Prostate gland (tissue), 2 donors: ENCODE measurements around the gene SLC5A10.

ENCODE experiments used
- POLR2A ChIP-seq: fragments of 450-650 bp; IDR thresholded peaks from one replicate; pipeline ENCODE4 v1.6.1; 2016; ENCODE audit warnings: antibody characterized with exemption, mild to moderate bottlenecking
- POLR2AphosphoS5 ChIP-seq: sonication (generic); formaldehyde crosslinking; IDR thresholded peaks from one replicate; pipeline ENCODE4 v1.6.1; 2017; ENCODE audit warnings: antibody characterized with exemption
- TF ChIP-seq, protein P1 (sequence below), 4 experiments: fragments of 200-600 bp in 2 of 4; fragments of 450-650 bp in 2 of 4; sonication (generic) in 2 of 4; IDR thresholded peaks; 1 replicate in 3 of 4; 2 replicates in 1 of 4; pipeline ENCODE4 v1.5.1; 2016 to 2019; ENCODE audit warnings: antibody characterized with exemption in 4 of 4, mild to moderate bottlenecking in 2 of 4, moderate library complexity in 2 of 4

DNA sequence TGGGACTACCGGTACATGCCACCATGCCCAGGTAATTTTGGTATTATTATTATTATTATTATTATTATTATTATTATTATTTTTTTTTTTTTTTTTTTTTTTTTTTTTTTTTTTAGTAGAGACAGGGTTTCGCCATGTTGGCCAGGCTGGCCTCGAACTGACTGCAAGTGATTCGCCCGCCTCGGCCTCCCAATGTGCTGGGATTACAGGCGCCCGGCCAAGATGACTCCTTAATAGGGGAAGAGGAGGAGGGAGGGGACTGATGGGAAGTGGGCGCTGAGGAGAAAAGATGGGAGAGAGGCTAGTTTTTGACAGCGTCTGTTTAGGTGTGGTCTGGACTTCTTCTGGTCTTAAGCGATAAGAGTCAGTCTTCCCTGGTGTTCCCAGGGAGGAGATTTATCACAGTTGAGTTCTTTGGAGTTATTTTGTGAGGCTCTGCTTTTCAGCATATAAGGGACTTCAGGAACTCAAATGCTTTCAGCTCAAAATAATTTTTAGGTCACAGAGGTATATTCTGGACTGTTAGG, 34.4 kb upstream of the SLC5A10 start:
- TF ChIP-seq, protein P1, sequence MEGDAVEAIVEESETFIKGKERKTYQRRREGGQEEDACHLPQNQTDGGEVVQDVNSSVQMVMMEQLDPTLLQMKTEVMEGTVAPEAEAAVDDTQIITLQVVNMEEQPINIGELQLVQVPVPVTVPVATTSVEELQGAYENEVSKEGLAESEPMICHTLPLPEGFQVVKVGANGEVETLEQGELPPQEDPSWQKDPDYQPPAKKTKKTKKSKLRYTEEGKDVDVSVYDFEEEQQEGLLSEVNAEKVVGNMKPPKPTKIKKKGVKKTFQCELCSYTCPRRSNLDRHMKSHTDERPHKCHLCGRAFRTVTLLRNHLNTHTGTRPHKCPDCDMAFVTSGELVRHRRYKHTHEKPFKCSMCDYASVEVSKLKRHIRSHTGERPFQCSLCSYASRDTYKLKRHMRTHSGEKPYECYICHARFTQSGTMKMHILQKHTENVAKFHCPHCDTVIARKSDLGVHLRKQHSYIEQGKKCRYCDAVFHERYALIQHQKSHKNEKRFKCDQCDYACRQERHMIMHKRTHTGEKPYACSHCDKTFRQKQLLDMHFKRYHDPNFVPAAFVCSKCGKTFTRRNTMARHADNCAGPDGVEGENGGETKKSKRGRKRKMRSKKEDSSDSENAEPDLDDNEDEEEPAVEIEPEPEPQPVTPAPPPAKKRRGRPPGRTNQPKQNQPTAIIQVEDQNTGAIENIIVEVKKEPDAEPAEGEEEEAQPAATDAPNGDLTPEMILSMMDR (IDR thresholded peaks at IDR 0.05) = no peak
- TF ChIP-seq POLR2AphosphoS5 = no peak
- TF ChIP-seq POLR2A = no peak
